Measurements from ENCODE around the gene SCG5.

SCG5 gene

DNA sequence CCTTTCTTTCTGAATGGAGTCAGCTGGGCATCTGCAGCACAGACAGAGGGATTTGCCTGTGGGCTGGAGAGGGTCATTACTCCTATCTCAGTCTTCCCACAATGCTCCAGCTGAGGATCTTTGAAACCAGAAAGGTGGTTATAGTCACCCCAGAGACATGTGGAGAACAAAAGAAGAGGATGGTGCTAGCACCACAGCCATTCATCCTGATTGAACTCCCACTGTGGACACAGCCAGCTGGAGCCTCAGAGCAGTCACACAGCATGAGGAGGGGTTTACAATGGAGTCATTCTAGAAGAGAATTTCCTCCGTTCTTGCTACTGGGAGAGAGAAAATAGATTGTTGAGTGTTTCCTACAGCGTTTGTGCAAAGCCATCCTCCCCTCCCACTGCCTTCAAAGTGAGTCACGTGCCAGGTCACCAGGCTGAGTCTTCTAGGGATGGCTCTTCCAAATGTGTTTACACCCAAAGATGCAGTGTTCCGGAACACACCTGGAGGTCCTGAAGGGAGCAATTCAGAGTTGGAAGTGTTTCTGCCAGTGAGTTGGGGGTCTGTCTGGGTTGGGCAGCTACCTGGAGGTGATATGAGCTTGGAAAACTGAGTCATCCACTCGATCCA, 57.4 kb downstream of the SCG5 start:
- H3K27ac ChIP-seq (ENCODE audit: extremely low read depth, low read depth, low read length) = no peak overlapping the region
- POLR2A ChIA-PET = no interaction called here
- TF ChIP-seq ZBTB7A (tag by site-specific recombination; IDR thresholded peaks at IDR 0.05; ENCODE audit: low read depth) (no peak), SCRT2 (tag by site-specific recombination; IDR thresholded peaks at IDR 0.05) (no peak), ZNF776 (tag by site-specific recombination; IDR thresholded peaks at IDR 0.05; ENCODE audit: borderline replicate concordance) (no peak), ZNF518A (tag by site-specific recombination; conservative IDR thresholded peaks at IDR 0.05; ENCODE audit: low read depth) (no peak), ZNF274 (IDR thresholded peaks at IDR 0.05; ENCODE audit: low read length) (no peak), ZNF274 (tag by site-specific recombination; IDR thresholded peaks at IDR 0.05; ENCODE audit: borderline replicate concordance) (no peak), ZNF112 (tag by site-specific recombination; IDR thresholded peaks at IDR 0.05) (no peak), ZNF701 (tag by site-specific recombination; IDR thresholded peaks at IDR 0.05) (no peak), ZNF585B (tag by site-specific recombination; IDR thresholded peaks at IDR 0.05) (no peak), ZNF280C (tag by site-specific recombination; IDR thresholded peaks at IDR 0.05) (no peak), ZNF335 (tag by site-specific recombination; conservative IDR thresholded peaks at IDR 0.05) (no peak), ZFP3 (tag by site-specific recombination; IDR thresholded peaks at IDR 0.05; ENCODE audit: low read depth) (no peak), ZNF707 (tag by site-specific recombination; IDR thresholded peaks at IDR 0.05) (no peak), KLF9 (tag by site-specific recombination; IDR thresholded peaks at IDR 0.05; ENCODE audit: low read depth) (no peak), ZNF426 (tag by site-specific recombination; IDR thresholded peaks at IDR 0.05) (no peak), ZNF175 (tag by site-specific recombination; IDR thresholded peaks at IDR 0.05) (no peak)
- TF ChIP-seq, protein P1, sequence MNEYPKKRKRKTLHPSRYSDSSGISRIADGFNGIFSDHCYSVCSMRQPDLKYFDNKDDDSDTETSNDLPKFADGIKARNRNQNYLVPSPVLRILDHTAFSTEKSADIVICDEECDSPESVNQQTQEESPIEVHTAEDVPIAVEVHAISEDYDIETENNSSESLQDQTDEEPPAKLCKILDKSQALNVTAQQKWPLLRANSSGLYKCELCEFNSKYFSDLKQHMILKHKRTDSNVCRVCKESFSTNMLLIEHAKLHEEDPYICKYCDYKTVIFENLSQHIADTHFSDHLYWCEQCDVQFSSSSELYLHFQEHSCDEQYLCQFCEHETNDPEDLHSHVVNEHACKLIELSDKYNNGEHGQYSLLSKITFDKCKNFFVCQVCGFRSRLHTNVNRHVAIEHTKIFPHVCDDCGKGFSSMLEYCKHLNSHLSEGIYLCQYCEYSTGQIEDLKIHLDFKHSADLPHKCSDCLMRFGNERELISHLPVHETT (tag by site-specific recombination; IDR thresholded peaks at IDR 0.05) = no peak
- H3K4me3 ChIP-seq (ENCODE audit: low read depth, low read length) = no peak overlapping the region
- H3K9me3 ChIP-seq (ENCODE audit: control insufficient read depth, insufficient read depth, low read depth, low read length) = no peaks in the 10 kb centered on the region
- H3K4me1 ChIP-seq (ENCODE audit: control insufficient read depth, insufficient read depth, low read length) = no peaks in the 10 kb centered on the region
- CTCF ChIA-PET = no interaction called here
- H3K36me3 ChIP-seq (ENCODE audit: control insufficient read depth in 2 of 2, insufficient read depth in 1 of 2, low read length in 2 of 2) = no peaks in the 10 kb centered on the region
